Panc1 (cell line): ENCODE measurements around the gene ADAMTS2. TPM values are rescaled to one million over a fixed set of nuclear protein-coding genes. Genes with fewer than 3 reads are reported as not detected.

Source experiments
- ATAC-seq: fragments of 200-7000 bp; cut with Tn5 transposase; 2 replicates; pipeline ENCODE4 v1.9.1; 2020; ENCODE audit warnings: mild to moderate bottlenecking, moderate library complexity
- BruUV-seq: library from RNA; stranded (reverse); fragments of 400-500 nt; replicated peaks from 2 replicates; lab custom pipeline; 2021; lab: Mats Ljungman, UMichigan
- CTCF ChIA-PET: fragments of 300-600 bp; sonication (Branson Sonifier 250); formaldehyde crosslinking; loops from one replicate; lab custom pipeline; 2022; ENCODE audit warnings: antibody characterized with exemption; lab: Charles Lee
- POLR2A ChIA-PET: fragments of 300-600 bp; sonication (Branson Sonifier 250); formaldehyde crosslinking; loops from one replicate; lab custom pipeline; 2022; ENCODE audit warnings: antibody characterized with exemption; lab: Charles Lee
- DNase-seq: peaks from one replicate; pipeline ENCODE4 v3.0.0-alpha.2; 2010; ENCODE audit warnings: low read depth, low spot score
- H3K27ac ChIP-seq: 2 replicates; pipeline ENCODE4 v1.5.1; 2011; ENCODE audit warnings: mild to moderate bottlenecking, low read length, inconsistent platforms
- H3K27me3 ChIP-seq: fragments of 200-500 bp; sonication (Bioruptor generic); 2 replicates; pipeline ENCODE4 v1.6.0; 2014; ENCODE audit warnings: low read length, inconsistent platforms; ENCODE audit not compliant: control insufficient read depth, insufficient read depth
- H3K36me3 ChIP-seq: fragments of 200-500 bp; sonication (Bioruptor generic); 2 replicates; pipeline ENCODE4 v1.5.1; 2014; ENCODE audit warnings: inconsistent platforms, mild to moderate bottlenecking, low read length, moderate library complexity; ENCODE audit not compliant: control insufficient read depth, insufficient read depth
- H3K4me1 ChIP-seq: 2 replicates; pipeline ENCODE4 v1.5.1; 2011; ENCODE audit warnings: inconsistent platforms, mild to moderate bottlenecking, low read length, moderate library complexity; ENCODE audit not compliant: control insufficient read depth, insufficient read depth
- H3K4me3 ChIP-seq, 2 experiments: 2 replicates each; pipeline ENCODE4 v1.5.1; 2011 to 2012; ENCODE audit warnings: low read depth in 2 of 2, low read length in 2 of 2, mild to moderate bottlenecking in 2 of 2, inconsistent platforms in 1 of 2, moderate library complexity in 1 of 2
- H3K9me3 ChIP-seq: fragments of 200-500 bp; sonication (Bioruptor generic); 2 replicates; pipeline ENCODE4 v1.5.1; 2014; ENCODE audit warnings: low read depth, mild to moderate bottlenecking, inconsistent platforms, low read length, moderate library complexity; ENCODE audit not compliant: control insufficient read depth, insufficient read depth
- CTCF ChIP-seq: fragments of 450-650 bp; IDR thresholded peaks from 2 replicates; pipeline ENCODE4 v1.5.1; 2017; ENCODE audit warnings: mild to moderate bottlenecking
- POLR2AphosphoS5 ChIP-seq: IDR thresholded peaks from 2 replicates; pipeline ENCODE4 v1.6.1; 2012; ENCODE audit warnings: mild to moderate bottlenecking, low read depth, low read length, moderate library complexity
- REST ChIP-seq, 2 experiments: IDR thresholded peaks; 2 replicates each; pipeline ENCODE4 v1.6.1; 2011 to 2012; ENCODE audit warnings: low read depth in 2 of 2, control low read depth in 1 of 2, low read length in 1 of 2, mild to moderate bottlenecking in 1 of 2, moderate library complexity in 1 of 2; ENCODE audit not compliant: insufficient read depth in 1 of 2
- SIN3A ChIP-seq: IDR thresholded peaks from 2 replicates; pipeline ENCODE4 v1.6.1; 2012; ENCODE audit warnings: low read depth, mild to moderate bottlenecking, low read length, moderate library complexity, borderline replicate concordance; ENCODE audit not compliant: insufficient read depth
- TCF7L2 ChIP-seq: IDR thresholded peaks from 2 replicates; pipeline ENCODE4 v1.6.1; 2011; ENCODE audit warnings: mild to moderate bottlenecking, low read depth, low read length, inconsistent platforms
- in situ Hi-C: cut with HindIII; loops from 2 replicates; pipeline ENCODE4 v1.10.0; 2016; ENCODE audit warnings: low sequenced_read_pairs, low pct_unique_long_range_greater_than_20kb
- intact Hi-C: fragments of 100-400 bp; cut with micrococcal nuclease; formaldehyde crosslinking; loops from one replicate; pipeline ENCODE4 v1.10.0; 2022; ENCODE audit not compliant: unreplicated experiment
- total RNA-seq: library from RNA; stranded (reverse); gene quantifications from one replicate; pipeline ENCODE4 v1.2.1, GENCODE V29; 2021; ENCODE audit not compliant: unreplicated experiment

ADAMTS2 gene
- total RNA-seq, 1 experiment from 2014 or later: 0.13 TPM

- no peak overlapping the region for H3K27ac ChIP-seq
- ATAC-seq (no peak), DNase-seq (no peak)
- H3K4me3 ChIP-seq: no peak overlapping the region
- H3K4me1 ChIP-seq: no peaks in the 10 kb centered on the region
- CTCF ChIA-PET: no interaction called here
- no TSS peak for BruUV-seq
- no peaks in the 10 kb centered on the region for H3K9me3 ChIP-seq
- TF ChIP-seq POLR2AphosphoS5: no peak
- no peak for TF ChIP-seq SIN3A
- TF ChIP-seq REST (IDR thresholded peaks at IDR 0.05; ENCODE audit: insufficient read depth in 1 of 2, low read depth in 2 of 2, low read length in 1 of 2): no peak
- TF ChIP-seq TCF7L2: no peak
- no peak for TF ChIP-seq CTCF
- in situ Hi-C loops: no loop called here
- intact Hi-C loops: no loop called here
- POLR2A ChIA-PET: no interaction called here
- no peaks in the 10 kb centered on the region for H3K36me3 ChIP-seq
- H3K27me3 ChIP-seq: no peaks in the 10 kb centered on the region; the same call in 1 of the 2 replicates
Measured at GRCh38 chr5:179232091-179232735, 113.0 kb downstream of the ADAMTS2 start.

GRCh38 chr5:179231309-179231708, 114.0 kb downstream of the ADAMTS2 start:
- Histone ChIP-seq H3K27me3 (no peaks in the 10 kb centered on the region; the same call in 1 of the 2 replicates), H3K27ac (no peak overlapping the region), H3K9me3 (no peaks in the 10 kb centered on the region), H3K36me3 (no peaks in the 10 kb centered on the region), H3K4me3 (no peak overlapping the region), H3K4me1 (no peaks in the 10 kb centered on the region)
- in situ Hi-C loops: no loop called here
- no TSS peak for BruUV-seq
- intact Hi-C loops: no loop called here
- no peak for TF ChIP-seq SIN3A
- no peak for TF ChIP-seq CTCF
- no peak for TF ChIP-seq POLR2AphosphoS5
- TF ChIP-seq REST (IDR thresholded peaks at IDR 0.05; ENCODE audit: insufficient read depth in 1 of 2, low read depth in 2 of 2, low read length in 1 of 2): no peak
- TF ChIP-seq TCF7L2: no peak
- ChIA-PET CTCF (interaction anchor here (1.0 kb wide), 1 partner anchor 15 kb away, joined by 4 read pairs; no protein-coding TSS in a partner anchor), POLR2A (no interaction called here)
- ATAC-seq (no peak), DNase-seq (no peak)
